ENCODE measurements around the gene EVC2. TPM values are rescaled to one million over a fixed set of nuclear protein-coding genes. Genes with fewer than 3 reads are reported as not detected.
A peak's percentile ranks its signal among the peaks of the same experiment; 100 is the strongest.

The EVC2 gene
- total RNA-seq, 3 donors from 2014 or later, result 16.0 to 19.5 (median 17.7) TPM

GRCh38 chr4:5524446-5525299, 183.7 kb downstream of the EVC2 start:
- TF ChIP-seq CTCF (IDR thresholded peaks at IDR 0.05) (no peak), POLR2AphosphoS5 (IDR thresholded peaks at IDR 0.05) (peak in 2 of 3 donors; percentile 31 to 37)
- no peaks in the 10 kb centered on the region for H3K9me3 ChIP-seq

GRCh38 chr4:5517372-5517771, 191.0 kb downstream of the EVC2 start:
- no peaks in the 10 kb centered on the region for H3K4me1 ChIP-seq
- H3K4me3 ChIP-seq, result no peak overlapping the region
- TF ChIP-seq POLR2A (IDR thresholded peaks at IDR 0.05) (no peak), CTCF (IDR thresholded peaks at IDR 0.05) (no peak), POLR2AphosphoS5 (IDR thresholded peaks at IDR 0.05) (no peak)
- no peaks in the 10 kb centered on the region for H3K27me3 ChIP-seq
- intact Hi-C loops (cut with DNase I; ENCODE audit: low total_unique reads), result no loop called here
- H3K27ac ChIP-seq, result no peak overlapping the region
- H3K9me3 ChIP-seq, result no peaks in the 10 kb centered on the region
- H3K36me3 ChIP-seq, result no peaks in the 10 kb centered on the region
- no peak for DNase-seq (ENCODE audit: low spot score in 2 of 2)

More at GRCh38 chr4:5524446-5525299, 183.7 kb downstream of the EVC2 start:
- intact Hi-C loops (cut with DNase I; ENCODE audit: low total_unique reads), result no loop called here
- Histone ChIP-seq H3K4me3 (no peak overlapping the region), H3K36me3 (no peaks in the 10 kb centered on the region), H3K27me3 (no peaks in the 10 kb centered on the region), H3K4me1 (peaks cover 0 to 5% of the 10 kb centered on the region in 2 donors), H3K27ac (peak overlapping the region; percentile 69 to 70)
- DNase-seq (ENCODE audit: low spot score in 2 of 2), result peak; percentile 60 to 81

- Histone ChIP-seq H3K4me3 (no peak overlapping the region), H3K9me3 (no peaks in the 10 kb centered on the region), H3K4me1 (no peaks in the 10 kb centered on the region), H3K36me3 (no peaks in the 10 kb centered on the region), H3K27me3 (no peaks in the 10 kb centered on the region), H3K27ac (no peak overlapping the region)
- no peak for TF ChIP-seq POLR2A (IDR thresholded peaks at IDR 0.05)
- no peak for TF ChIP-seq CTCF (IDR thresholded peaks at IDR 0.05)
- TF ChIP-seq POLR2AphosphoS5 (IDR thresholded peaks at IDR 0.05), result no peak
- intact Hi-C loops (cut with DNase I; ENCODE audit: low total_unique reads), result no loop called here
- DNase-seq (ENCODE audit: low spot score in 2 of 2), result no peak
Observed at GRCh38 chr4:5515646-5516045, 192.7 kb downstream of the EVC2 start.

Other genes with a start within 250 kb of the EVC2 start
- 10 to 100 TPM; 20.0 to 27.5 (median 25.9) TPM for gene EVC, start 2.6 kb upstream of the EVC2 start, total RNA-seq
- gene CRMP1, start 184.5 kb upstream of the EVC2 start, total RNA-seq, result 1 to 10 TPM in 2 of 3 donors, under 1 TPM in 1; 0.44 to 1.6 (median 1.3) TPM